ENCODE results near the gene KCNAB1.

Gene KCNAB1

DNA sequence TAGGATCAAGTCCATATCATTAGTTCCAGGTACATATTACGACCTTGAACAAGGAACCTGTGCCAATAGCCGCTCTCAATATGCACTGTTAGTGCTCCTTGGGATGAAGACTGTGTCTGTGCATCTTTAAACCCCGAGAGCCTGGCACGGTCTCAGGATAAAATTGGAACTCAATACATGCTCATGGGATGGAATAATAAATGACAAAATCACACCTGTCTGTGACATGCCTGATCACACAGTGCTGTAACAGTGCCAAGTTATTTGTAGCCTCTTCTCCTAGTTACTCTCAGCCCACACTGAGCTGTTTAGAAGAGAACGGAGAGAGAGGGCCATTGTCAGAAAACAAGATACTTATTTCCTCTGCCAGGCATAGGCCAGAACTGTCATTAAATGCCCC lies 352.3 kb downstream of the KCNAB1 start:
- no peak for TF ChIP-seq TAF1 (IDR thresholded peaks at IDR 0.05; ENCODE audit: borderline replicate concordance, insufficient read depth, low read length)
- TF ChIP-seq REST (IDR thresholded peaks at IDR 0.05; ENCODE audit: insufficient read depth in 1 of 2, low read depth in 2 of 2, low read length in 2 of 2) = no peak
- no peak for TF ChIP-seq POLR2AphosphoS5 (IDR thresholded peaks at IDR 0.05; ENCODE audit: low read depth, low read length)
- TF ChIP-seq FOXP2 (optimal IDR thresholded peaks at IDR 0.05; ENCODE audit: borderline replicate concordance, extremely low read depth, extremely low read length, insufficient read depth) = no peak
- no peak for TF ChIP-seq SIN3A (IDR thresholded peaks at IDR 0.05; ENCODE audit: borderline replicate concordance, insufficient read depth, low read length)

DNA sequence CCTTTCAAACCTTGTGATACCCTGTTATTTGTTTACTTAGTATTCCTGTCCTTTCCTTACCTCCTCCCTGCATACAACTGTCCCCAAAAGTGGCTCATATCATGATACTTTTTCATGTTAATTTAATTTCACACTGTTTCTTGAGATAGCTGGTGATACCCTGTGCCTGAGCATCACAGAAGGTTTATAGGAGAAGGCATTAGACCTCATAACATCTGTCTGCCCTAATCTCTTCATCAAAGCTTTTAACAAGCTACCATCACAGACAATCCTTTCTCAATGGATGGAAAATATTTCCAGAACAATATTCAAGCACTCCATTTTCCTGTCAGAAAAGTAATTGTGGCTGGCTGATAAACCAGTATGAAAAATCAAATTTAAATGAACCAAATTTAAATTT lies 353.0 kb downstream of the KCNAB1 start:
- TF ChIP-seq TAF1 (IDR thresholded peaks at IDR 0.05; ENCODE audit: borderline replicate concordance, insufficient read depth, low read length) (no peak), FOXP2 (optimal IDR thresholded peaks at IDR 0.05; ENCODE audit: borderline replicate concordance, extremely low read depth, extremely low read length, insufficient read depth) (no peak), SIN3A (IDR thresholded peaks at IDR 0.05; ENCODE audit: borderline replicate concordance, insufficient read depth, low read length) (no peak), POLR2AphosphoS5 (IDR thresholded peaks at IDR 0.05; ENCODE audit: low read depth, low read length) (no peak), REST (IDR thresholded peaks at IDR 0.05; ENCODE audit: insufficient read depth in 1 of 2, low read depth in 2 of 2, low read length in 2 of 2) (no peak)

DNA sequence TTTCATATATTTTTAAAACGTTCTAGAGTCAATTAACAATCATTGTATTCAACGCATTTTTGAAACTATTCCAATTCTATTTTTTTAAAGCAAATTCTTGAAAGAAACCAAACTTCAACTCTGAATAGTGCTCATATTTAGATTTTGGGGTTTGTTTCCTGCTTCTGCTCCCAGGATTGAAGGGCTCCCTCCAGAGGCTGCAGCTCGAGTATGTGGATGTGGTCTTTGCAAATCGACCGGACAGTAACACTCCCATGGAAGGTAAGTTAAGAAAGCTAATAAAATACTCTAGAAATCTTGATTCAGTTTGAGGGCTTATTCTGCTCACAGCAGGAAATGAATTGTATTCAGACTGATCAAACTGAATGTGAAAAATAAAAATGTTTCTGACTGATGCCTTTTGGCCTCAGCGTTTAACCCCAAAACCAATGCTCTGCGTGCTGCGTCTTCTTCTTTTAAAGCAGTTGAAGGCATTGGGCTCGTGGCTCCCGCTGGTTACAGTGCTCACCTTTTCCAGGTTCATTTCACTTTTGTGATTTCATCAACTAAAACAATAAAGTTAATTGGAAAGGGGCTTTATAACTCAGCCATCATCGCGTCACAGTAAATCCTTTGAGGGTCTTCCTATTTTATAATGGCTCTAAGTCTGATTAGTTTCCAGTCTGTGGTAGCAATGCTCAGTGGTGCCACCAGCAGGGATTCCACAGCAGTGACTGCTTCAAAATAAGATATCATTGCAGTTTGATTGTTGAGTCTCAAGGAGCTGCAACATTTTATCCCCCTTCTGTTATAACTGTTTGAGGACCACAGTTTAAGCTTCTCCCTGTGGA lies 354.4 kb downstream of the KCNAB1 start:
- TF ChIP-seq REST (IDR thresholded peaks at IDR 0.05; ENCODE audit: insufficient read depth in 1 of 2, low read depth in 2 of 2, low read length in 2 of 2) (no peak), SIN3A (IDR thresholded peaks at IDR 0.05; ENCODE audit: borderline replicate concordance, insufficient read depth, low read length) (no peak), POLR2AphosphoS5 (IDR thresholded peaks at IDR 0.05; ENCODE audit: low read depth, low read length) (no peak), TAF1 (IDR thresholded peaks at IDR 0.05; ENCODE audit: borderline replicate concordance, insufficient read depth, low read length) (no peak), FOXP2 (optimal IDR thresholded peaks at IDR 0.05; ENCODE audit: borderline replicate concordance, extremely low read depth, extremely low read length, insufficient read depth) (no peak)

GRCh38 chr3:156477323-156477722 lies 356.9 kb downstream of the KCNAB1 start:
- no peak for TF ChIP-seq TAF1 (IDR thresholded peaks at IDR 0.05; ENCODE audit: borderline replicate concordance, insufficient read depth, low read length)
- no peak for TF ChIP-seq SIN3A (IDR thresholded peaks at IDR 0.05; ENCODE audit: borderline replicate concordance, insufficient read depth, low read length)

DNA sequence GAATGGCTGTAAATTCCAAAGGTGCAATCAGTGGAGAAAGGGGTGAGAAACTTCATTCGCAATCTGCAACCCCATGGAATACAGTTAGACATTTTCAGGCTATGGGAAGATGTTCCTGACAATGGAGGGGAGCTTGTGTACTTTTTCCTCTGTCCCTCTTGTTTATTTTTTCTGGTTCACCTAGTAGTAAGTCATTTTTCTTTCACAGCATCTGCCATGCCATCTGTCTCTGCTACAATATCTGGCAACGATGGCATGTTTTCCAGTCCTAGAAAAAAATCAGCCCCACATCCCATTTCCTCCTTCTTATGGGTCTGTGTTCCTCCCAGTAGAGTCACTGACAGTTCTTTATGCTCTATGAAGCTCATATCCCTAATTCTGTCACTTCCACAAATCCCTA lies 358.5 kb downstream of the KCNAB1 start:
- no peak for TF ChIP-seq SIN3A (IDR thresholded peaks at IDR 0.05; ENCODE audit: borderline replicate concordance, insufficient read depth, low read length)
- TF ChIP-seq FOXP2 (optimal IDR thresholded peaks at IDR 0.05; ENCODE audit: borderline replicate concordance, extremely low read depth, extremely low read length, insufficient read depth) = no peak
- no peak for TF ChIP-seq TAF1 (IDR thresholded peaks at IDR 0.05; ENCODE audit: borderline replicate concordance, insufficient read depth, low read length)
- no peak for TF ChIP-seq REST (IDR thresholded peaks at IDR 0.05; ENCODE audit: insufficient read depth in 1 of 2, low read depth in 2 of 2, low read length in 2 of 2)
- no peak for TF ChIP-seq POLR2AphosphoS5 (IDR thresholded peaks at IDR 0.05; ENCODE audit: low read depth, low read length)

All from PFSK-1 (cell line).